GM21619 (cell line): ENCODE results near the gene CHRDL2.

Experiments
- ATAC-seq: cut with Tn5 transposase; IDR thresholded peaks from one replicate; pipeline ENCODE4 v1.9.1; 2021; ENCODE audit not compliant: unreplicated experiment

CHRDL2 gene

GRCh38 chr11:74717221-74717969 is 13.8 kb downstream of the CHRDL2 start:
- ATAC-seq, result no peak

- ATAC-seq, result no peak
Measured at GRCh38 chr11:74714904-74715303, 16.3 kb downstream of the CHRDL2 start.

GRCh38 chr11:74713686-74714085 is 17.5 kb downstream of the CHRDL2 start:
- ATAC-seq, result no peak

- no peak for ATAC-seq
Measured at GRCh38 chr11:74710281-74710938, 20.8 kb downstream of the CHRDL2 start.

- ATAC-seq, result no peak
Measured at GRCh38 chr11:74709175-74709574, 22.1 kb downstream of the CHRDL2 start.

- no peak for ATAC-seq
Measured at GRCh38 chr11:74707602-74708510, 23.4 kb downstream of the CHRDL2 start.

- ATAC-seq, result no peak
Measured at GRCh38 chr11:74707182-74707581, 24.0 kb downstream of the CHRDL2 start.

- ATAC-seq, result no peak
Measured at GRCh38 chr11:74703211-74703610, 28.0 kb downstream of the CHRDL2 start.

GRCh38 chr11:74702383-74703007 is 28.7 kb downstream of the CHRDL2 start:
- no peak for ATAC-seq

- ATAC-seq, result no peak
Measured at GRCh38 chr11:74701351-74701750, 29.9 kb downstream of the CHRDL2 start.

- ATAC-seq, result no peak
Measured at GRCh38 chr11:74699615-74700396, 31.4 kb downstream of the CHRDL2 start.

GRCh38 chr11:74697722-74698121 is 33.5 kb downstream of the CHRDL2 start:
- no peak for ATAC-seq

- no peak for ATAC-seq
Measured at GRCh38 chr11:74696939-74697675, 34.1 kb downstream of the CHRDL2 start.

- no peak for ATAC-seq
Measured at GRCh38 chr11:74696500-74696899, 34.7 kb downstream of the CHRDL2 start.

- no peak for ATAC-seq
Measured at GRCh38 chr11:74695705-74696280, 35.4 kb downstream of the CHRDL2 start.

- no peak for ATAC-seq
Measured at GRCh38 chr11:74694136-74694930, 36.9 kb downstream of the CHRDL2 start.

GRCh38 chr11:74693531-74693930 is 37.7 kb downstream of the CHRDL2 start:
- no peak for ATAC-seq

GRCh38 chr11:74691755-74692154 is 39.5 kb downstream of the CHRDL2 start:
- no peak for ATAC-seq
